Measurements from ENCODE around the gene FAM181A.

DNA sequence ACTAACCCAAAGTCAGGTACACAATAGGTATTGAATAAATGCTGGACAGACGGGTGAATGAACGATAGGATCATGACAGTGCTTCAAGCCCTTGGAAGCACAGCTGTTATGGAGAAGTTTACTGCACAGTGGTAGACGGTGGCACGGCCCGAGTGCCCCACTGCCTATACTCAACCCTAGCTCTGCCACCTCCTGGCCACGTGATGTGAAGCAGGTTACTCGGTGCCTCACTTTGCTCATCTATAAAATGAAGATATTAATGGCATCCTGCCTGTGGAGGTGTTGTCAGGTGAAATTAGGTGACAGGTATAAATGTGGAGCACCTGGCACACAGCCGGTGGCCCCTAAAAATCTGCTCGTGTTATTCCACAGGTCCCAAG, 43.4 kb downstream of the FAM181A start:
- TF ChIP-seq GATA2 (IDR thresholded peaks at IDR 0.05; ENCODE audit: low read depth, low read length) (no peak), GATA3 (IDR thresholded peaks at IDR 0.05; ENCODE audit: low read depth, low read length) (no peak)
